ENCODE data around the gene GALNT2.

- TF ChIP-seq POLR2A (IDR thresholded peaks at IDR 0.05; ENCODE audit: low read length) (no peak), GATA1 (IDR thresholded peaks at IDR 0.05; ENCODE audit: low read depth, low read length) (no peak)
Observed at GRCh38 chr1:230152999-230153398, 86.0 kb downstream of the GALNT2 start.
